GM21619 (cell line): ENCODE data around the gene CIB4.

ENCODE experiments used
- ATAC-seq: cut with Tn5 transposase; IDR thresholded peaks from one replicate; pipeline ENCODE4 v1.9.1; 2021; ENCODE audit not compliant: unreplicated experiment

CIB4 gene

GRCh38 chr2:26556309-26557243, 84.6 kb downstream of the CIB4 start:
- no peak for ATAC-seq

DNA sequence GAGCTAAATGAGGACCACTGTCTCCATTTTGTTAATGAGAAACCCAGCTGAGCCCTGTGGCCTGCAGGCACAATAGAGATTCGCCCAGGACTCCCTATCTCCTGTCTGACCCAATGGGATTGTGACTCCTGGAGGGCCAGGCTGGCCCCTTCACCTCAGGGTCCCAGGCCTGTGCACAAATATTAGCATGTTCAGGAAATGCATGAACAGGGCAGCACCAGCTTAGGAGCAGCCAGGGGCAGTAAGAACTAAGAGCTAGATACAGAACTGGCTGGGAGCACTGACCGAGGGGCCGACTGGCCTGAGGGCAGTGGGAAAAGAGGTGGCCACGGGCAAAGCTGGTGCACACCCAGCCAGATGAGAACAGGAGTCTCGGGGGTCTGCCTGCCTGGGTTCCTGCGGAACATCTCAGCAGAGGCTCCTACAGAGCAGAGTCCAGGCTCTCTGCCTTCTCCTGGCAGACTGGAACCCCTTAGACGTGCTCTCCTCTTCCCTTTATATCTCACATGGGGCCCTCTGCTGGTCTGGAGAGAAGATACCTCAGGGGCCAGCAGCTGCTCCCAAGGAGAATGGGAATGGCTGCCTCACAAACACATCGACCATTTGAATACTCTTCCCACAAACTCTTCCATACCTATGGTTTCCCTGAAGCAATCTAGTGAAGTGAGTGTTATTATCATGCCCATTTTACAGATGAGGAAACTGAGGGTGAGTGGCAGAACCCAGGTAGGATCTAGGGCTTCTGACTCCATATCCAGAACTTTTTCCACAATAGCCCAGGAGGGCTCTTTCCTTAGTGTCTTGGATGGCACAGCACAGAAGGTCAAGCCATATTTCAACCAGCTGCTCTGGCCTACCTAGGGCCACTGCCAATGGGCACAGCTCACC, 85.7 kb downstream of the CIB4 start:
- ATAC-seq = no peak

DNA sequence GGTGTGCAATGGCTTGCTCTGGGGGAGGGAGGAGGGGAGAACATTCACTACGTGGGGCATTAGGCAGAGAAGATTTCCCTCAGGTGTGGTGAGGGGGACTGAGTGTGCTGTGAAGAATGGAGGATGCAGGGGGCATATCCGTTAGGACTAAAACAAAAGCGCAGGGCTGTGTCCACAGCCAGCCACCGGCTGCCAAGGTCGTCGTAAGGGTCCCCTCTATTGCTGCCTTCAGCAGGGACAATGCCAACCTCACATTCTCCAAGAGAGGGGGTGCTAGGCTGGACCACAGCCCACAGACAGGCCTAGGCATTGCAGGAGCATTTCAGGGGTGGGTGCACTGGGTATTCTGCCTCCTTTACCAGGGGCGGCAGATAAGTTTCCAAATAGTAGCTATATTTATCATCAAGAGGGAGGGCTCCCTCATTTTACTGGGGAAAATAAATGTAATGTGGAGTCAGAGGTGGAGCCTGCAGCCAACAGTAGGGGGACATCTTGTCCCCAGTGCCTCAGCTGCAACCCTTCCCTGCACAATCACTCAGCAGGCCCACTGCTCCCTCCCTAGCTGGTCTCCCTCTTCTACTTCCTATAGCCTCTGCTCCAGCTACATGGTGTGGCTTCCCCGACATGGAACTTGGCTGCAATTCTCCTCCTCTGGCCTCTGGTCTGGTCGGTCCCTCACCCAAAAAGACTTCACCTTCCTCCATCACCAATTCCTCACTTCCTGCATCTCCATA, 88.4 kb downstream of the CIB4 start:
- ATAC-seq = no peak

GRCh38 chr2:26550276-26551015, 90.7 kb downstream of the CIB4 start:
- ATAC-seq = no peak

DNA sequence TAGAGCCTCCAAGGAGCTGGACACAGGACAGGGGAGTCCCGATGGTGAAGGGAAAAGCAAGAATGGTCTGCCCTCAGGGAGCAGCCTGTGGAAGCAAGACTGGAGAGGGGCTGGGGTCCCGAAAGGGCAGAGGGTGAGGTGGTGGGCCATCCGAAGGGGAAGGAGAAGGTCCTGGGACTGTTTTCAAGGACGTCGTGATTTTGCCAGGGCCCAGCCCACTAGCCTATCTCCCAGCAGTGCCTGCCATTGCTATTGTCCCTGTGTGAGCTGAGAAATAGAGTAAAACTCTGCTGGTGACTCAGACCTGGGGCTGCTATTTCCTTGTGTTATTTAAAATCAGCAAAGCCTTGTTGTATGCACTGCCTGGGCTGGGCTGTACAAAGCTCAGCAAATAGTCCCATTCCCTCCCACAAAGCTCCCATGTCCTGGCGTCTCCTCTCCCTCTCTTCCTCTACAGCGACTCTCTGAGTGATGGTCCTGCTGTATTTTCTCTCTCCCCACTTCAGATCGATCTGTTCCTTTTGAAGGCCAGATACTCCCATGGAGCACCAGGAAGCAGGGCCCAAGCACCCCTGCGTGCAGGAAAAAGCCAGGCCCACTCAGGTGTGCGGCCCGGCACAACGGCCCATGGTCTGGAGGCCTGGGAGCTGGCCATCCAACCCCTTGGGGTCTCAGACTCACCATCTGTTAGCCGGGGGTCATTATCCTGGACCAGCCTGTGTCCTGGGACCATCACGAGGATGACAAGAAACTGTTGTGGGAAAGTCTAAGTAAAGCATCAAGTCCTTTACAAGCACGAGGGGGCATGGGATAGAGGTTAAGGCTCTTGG, 98.3 kb downstream of the CIB4 start:
- no peak for ATAC-seq

DNA sequence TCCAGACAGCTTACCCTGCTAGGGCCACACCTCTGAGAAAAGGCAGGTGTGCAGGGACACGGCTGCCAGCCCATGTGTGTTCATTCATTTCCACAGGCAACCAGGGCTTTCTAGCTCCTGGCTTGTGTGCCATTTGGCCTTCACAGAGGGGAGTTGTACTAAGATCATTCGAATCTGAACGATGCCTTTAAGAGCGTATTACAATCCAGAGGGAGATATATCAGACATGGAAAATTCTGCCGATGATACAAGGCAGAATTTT, 99.0 kb downstream of the CIB4 start:
- ATAC-seq = no peak

DNA sequence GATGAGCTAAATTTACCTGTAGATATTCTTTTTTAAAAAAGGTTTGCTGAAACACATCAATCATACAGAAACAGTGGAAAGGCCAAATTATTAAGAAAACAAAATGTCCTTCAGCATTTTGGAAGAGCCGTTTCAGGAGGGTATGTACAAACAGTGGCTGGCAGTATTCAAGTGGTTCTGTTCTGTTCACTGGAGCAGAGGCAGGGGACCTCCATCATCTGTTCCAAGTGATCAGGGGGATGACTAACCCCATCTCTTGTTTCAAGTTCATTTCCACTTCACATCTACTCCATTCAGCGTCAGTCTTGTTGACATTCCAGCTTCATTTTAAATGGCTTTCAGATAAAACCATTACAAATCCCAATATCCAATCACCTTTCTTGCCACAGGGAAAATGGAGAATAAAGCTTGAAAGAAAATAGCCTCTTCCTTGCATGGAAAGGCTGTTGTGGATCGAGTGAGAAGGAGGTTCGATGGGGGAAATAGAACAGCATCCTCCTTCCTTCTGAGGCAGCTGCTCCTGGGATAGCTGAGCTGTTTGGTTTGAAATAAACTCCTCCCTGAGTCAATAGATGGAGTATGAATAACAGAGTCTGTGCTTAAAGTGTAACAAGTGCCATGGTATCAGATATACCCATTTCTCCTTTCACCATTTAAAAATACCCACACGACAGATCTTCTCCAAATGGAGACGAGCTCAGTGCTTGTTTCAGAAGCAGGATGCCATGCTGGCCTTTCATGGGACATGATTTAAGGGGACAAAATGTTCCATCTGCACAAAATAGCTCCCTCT, 99.6 kb downstream of the CIB4 start:
- ATAC-seq = no peak

DNA sequence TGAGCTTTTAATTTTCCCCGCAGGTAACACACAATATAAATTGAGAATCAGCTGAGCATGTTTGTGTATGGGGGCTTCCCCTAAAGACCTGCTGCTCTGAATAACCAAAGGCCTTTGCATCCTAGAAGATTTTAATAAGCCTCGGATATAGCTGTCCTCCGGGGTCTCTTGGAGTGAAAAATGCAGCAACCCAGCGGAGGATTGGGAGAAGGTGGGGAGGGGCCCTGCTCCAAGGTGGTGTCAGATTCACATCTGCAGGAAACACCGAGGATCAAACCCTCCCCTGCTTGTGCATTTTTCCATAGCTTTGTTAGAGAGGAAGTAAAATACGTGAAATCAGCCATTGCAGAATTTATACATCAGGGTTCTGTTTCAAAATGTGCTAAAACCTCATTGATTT, 100.2 kb downstream of the CIB4 start:
- ATAC-seq = no peak

DNA sequence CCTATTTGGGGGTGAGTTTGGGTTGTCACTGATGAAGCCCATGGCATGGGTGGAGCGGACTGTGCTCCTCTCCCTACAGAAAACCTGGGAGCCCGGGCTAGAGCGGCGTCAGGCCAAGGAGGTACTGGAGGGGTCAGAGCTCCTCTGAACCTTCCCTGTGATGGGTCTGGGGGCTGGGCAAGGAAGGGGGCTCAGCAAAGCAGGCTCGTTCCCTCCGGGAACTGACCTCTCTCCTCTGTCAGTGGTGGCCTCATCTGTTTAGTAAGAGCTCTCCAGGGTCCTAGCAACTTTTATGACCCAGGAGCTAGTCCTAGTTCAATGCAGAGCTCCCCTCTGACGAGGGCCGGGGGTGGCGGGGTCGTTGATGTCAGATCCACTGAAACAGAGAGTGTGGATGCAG, 100.9 kb downstream of the CIB4 start:
- ATAC-seq = no peak

DNA sequence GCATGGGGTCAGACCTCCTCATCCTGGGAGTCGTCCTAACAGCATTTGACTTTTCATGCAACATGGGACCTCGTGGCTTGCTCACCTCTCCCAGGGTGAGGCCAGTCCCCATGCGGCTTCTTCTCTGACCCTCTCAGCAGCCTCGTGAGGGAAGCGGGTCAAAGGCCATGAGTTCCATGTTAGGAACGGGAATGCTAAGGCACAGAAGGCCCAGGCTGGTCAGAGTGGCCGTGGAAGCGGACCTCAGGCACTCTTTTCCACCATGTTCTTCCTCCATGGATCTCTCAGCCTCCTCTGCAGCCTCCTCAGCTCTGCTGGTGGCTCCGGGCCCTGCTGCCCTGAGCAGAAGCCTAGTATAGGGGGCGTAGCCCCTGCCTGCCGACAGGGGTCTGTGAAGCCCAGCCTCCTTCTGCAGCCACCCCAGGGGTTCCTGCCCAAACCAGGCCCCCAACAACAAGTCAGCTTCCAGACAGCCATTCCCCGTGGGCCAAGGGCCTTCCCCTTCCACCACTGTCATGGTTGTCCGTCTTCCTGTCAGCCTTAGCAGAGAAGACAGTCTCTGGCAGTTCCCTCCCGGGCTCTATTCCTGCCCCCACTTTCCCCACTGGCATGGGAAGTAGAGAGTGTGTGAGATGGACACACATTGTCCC, 103.2 kb downstream of the CIB4 start:
- ATAC-seq = no peak

- no peak for ATAC-seq
These were observed 103.9 kb downstream of the CIB4 start for GRCh38 chr2:26537069-26537825.

GRCh38 chr2:26536371-26537068, 104.6 kb downstream of the CIB4 start:
- ATAC-seq = no peak

GRCh38 chr2:26535663-26536275, 105.4 kb downstream of the CIB4 start:
- ATAC-seq = no peak

GRCh38 chr2:26534865-26535662, 106.1 kb downstream of the CIB4 start:
- ATAC-seq = no peak

GRCh38 chr2:26534098-26534864, 106.9 kb downstream of the CIB4 start:
- ATAC-seq = no peak
